AG04450 (cell line): Measurements from ENCODE around the gene ADAMTS4. TPM values are rescaled to one million over a fixed set of nuclear protein-coding genes. Genes with fewer than 3 reads are reported as not detected.

Source experiments
- CTCF ChIA-PET: fragments of 300-600, 350-600 bp; formaldehyde crosslinking; extraction: SDS; loops from one replicate; lab custom pipeline; 2022; ENCODE audit warnings: antibody characterized with exemption, inconsistent platforms; lab: Charles Lee
- POLR2A ChIA-PET: fragments of 350-600 bp; formaldehyde crosslinking; extraction: SDS; loops from one replicate; lab custom pipeline; 2021; ENCODE audit warnings: antibody characterized with exemption, inconsistent platforms; lab: Yijun Ruan, JAX
- DNase-seq: peaks from one replicate; pipeline ENCODE4 v3.0.0-alpha.2; 2011; ENCODE audit warnings: low read depth, low spot score
- H3K27ac ChIP-seq: one replicate; pipeline ENCODE4 v1.5.1; 2012; ENCODE audit warnings: low read depth, low read length, control low read depth
- H3K27me3 ChIP-seq: one replicate; pipeline ENCODE4 v1.6.0; 2012; ENCODE audit warnings: low read length; ENCODE audit not compliant: control insufficient read depth, insufficient read depth
- H3K4me3 ChIP-seq: 2 replicates; pipeline ENCODE4 v1.5.1; 2011; ENCODE audit warnings: mild to moderate bottlenecking, low read depth, low read length, control low read depth
- H3K9me3 ChIP-seq: 2 replicates; pipeline ENCODE4 v1.5.1; 2012; ENCODE audit warnings: low read length; ENCODE audit not compliant: control insufficient read depth, insufficient read depth
- polyA plus RNA-seq: library from polyadenylated mRNA; depleted of rRNA; stranded (reverse); fragments of >200 nt; gene quantifications from 2 replicates; pipeline ENCODE4 v1.2.3, GENCODE V29; 2011
- TF ChIP-seq, protein P1 (sequence below): IDR thresholded peaks from 2 replicates; pipeline ENCODE4 v1.5.1; 2011; ENCODE audit warnings: low read depth, low read length, control low read depth, inconsistent platforms

The ADAMTS4 gene
- polyA plus RNA-seq, 1 experiment, result 0.52 TPM

DNA sequence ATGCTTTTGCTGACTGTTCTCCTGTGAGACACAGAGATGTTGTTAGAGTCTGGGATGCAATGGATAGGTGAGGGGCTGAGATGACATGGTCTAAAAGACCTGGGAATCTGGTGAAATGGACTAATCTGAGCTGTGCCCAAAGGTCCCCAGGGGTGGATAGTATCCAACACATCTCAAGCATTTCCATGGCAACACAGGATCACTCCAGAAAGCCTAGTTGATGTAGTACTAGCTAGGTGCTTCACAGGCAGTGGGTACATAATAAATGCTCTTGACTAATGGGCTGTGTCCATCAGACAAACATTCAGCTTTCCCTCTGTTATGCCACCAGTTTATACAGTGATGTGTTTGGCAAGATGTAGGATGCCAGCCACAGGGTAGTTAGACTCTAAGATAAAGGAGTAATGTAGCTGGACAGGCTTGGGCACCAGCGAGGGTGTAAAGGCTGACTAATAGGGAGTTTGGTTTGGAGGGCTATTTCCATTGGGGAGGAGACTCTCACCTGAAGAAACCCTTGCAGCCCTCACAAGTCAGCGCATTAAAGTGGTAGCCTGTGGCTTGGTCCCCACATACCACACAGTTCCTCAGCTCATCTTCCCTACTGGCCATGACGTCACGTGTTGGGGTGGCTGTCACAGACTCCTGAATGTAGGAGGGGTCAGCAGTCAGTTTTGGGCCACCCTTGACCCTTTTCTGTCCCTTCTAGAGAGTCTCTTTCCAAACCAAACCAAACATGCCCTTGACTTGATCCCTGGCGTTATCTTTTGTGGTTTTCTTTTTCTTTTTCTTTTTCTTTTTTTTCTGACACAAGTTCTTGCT is 37.3 kb upstream of the ADAMTS4 start:
- ChIA-PET POLR2A (no interaction called here), CTCF (interaction anchor here (0.9 to 1.7 kb wide), 3 partner anchors 9 to 146 kb away, joined by 3 to 7 read pairs (median 3); partner anchors contain the start of gene TOMM40L)
- no peak for DNase-seq
- H3K27ac ChIP-seq, result no peak overlapping the region
- peaks cover 12% of the 10 kb centered on the region for H3K27me3 ChIP-seq
- TF ChIP-seq, protein P1, sequence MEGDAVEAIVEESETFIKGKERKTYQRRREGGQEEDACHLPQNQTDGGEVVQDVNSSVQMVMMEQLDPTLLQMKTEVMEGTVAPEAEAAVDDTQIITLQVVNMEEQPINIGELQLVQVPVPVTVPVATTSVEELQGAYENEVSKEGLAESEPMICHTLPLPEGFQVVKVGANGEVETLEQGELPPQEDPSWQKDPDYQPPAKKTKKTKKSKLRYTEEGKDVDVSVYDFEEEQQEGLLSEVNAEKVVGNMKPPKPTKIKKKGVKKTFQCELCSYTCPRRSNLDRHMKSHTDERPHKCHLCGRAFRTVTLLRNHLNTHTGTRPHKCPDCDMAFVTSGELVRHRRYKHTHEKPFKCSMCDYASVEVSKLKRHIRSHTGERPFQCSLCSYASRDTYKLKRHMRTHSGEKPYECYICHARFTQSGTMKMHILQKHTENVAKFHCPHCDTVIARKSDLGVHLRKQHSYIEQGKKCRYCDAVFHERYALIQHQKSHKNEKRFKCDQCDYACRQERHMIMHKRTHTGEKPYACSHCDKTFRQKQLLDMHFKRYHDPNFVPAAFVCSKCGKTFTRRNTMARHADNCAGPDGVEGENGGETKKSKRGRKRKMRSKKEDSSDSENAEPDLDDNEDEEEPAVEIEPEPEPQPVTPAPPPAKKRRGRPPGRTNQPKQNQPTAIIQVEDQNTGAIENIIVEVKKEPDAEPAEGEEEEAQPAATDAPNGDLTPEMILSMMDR, result no peak
- H3K9me3 ChIP-seq, result no peaks in the 10 kb centered on the region
- H3K4me3 ChIP-seq, result no peak overlapping the region

DNA sequence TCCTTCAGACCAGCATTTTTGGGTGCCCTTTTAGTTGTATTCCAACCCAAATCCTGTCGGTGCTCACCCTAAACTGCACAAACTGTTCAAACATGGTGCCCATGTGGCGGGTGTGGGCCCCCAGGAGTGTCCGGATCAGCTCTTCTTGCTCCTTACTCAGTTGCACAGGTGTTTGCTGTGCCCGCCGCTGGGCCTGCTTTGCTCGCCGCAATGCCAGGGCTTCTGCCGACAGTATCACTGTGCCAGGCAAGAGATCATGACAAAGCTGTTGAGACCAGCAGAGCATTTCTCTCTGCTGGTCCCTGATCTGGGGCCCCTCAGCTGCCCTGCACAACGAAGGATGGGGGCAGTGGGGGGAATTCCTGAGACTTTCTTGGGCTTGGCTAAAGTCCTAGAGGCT is 34.2 kb upstream of the ADAMTS4 start:
- Histone ChIP-seq H3K27ac (no peak overlapping the region), H3K9me3 (no peaks in the 10 kb centered on the region), H3K4me3 (no peak overlapping the region), H3K27me3 (peaks cover 6% of the 10 kb centered on the region)
- no peak for DNase-seq
- ChIA-PET CTCF (no interaction called here), POLR2A (no interaction called here)
- TF ChIP-seq, protein P1, result no peak

DNA sequence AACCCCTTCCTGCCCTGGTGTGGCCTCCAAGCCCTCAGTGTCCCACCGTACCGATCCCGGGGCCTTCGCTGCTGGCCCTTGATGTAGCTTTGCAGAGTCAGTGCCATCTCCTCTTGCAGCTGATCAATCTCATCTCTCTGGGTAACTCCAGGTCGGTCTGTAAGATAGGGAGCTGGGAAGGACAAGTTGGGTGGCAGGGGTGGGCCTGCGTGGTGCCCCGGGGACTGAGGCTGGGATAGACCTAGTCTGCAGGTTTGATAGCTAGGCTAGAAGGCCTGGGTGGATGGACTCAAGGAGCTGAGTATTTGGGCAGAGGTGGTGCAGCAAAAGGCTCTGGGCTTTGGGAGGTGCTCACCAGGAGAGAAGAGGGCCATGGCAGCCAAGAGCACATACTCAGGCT is 31.9 kb upstream of the ADAMTS4 start:
- TF ChIP-seq, protein P1, result no peak

DNA sequence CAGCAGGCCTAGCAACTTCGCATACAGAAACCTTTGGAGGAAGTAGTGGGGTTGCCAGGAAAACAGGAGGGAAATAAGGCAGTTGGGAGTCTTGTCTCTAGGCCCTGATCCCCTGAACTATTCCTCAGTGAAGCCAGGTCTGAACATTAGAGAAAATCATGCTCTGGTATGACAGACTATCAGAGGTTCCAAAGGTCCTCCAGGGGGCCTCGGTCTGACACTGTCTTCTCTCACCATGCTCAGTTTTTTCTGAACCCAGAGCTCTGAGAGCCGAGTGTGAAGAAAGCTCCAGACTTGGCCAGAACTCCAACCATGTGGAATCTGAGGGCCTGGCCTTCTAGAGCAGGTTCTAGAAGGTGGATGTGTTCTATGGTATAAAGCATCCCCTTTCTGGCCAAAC is 31.0 kb upstream of the ADAMTS4 start:
- no peak overlapping the region for H3K27ac ChIP-seq
- H3K27me3 ChIP-seq, result peaks cover 4% of the 10 kb centered on the region
- H3K9me3 ChIP-seq, result no peaks in the 10 kb centered on the region
- TF ChIP-seq, protein P1, result no peak
- H3K4me3 ChIP-seq, result no peak overlapping the region
- CTCF ChIA-PET, result interaction anchor here (0.7 to 8.9 kb wide), 9 partner anchors 11 to 154 kb away, joined by 3 to 197 read pairs (median 5); no protein-coding TSS in a partner anchor
- POLR2A ChIA-PET, result no interaction called here
- no peak for DNase-seq

More for the DNA sequence above, 31.9 kb upstream of the ADAMTS4 start:
- no peak for DNase-seq
- ChIA-PET CTCF (interaction anchor here (0.8 to 8.9 kb wide), 8 partner anchors 10 to 153 kb away, joined by 3 to 197 read pairs (median 8); no protein-coding TSS in a partner anchor), POLR2A (no interaction called here)
- H3K4me3 ChIP-seq, result no peak overlapping the region
- peaks cover 4% of the 10 kb centered on the region for H3K27me3 ChIP-seq
- no peaks in the 10 kb centered on the region for H3K9me3 ChIP-seq
- no peak overlapping the region for H3K27ac ChIP-seq

DNA sequence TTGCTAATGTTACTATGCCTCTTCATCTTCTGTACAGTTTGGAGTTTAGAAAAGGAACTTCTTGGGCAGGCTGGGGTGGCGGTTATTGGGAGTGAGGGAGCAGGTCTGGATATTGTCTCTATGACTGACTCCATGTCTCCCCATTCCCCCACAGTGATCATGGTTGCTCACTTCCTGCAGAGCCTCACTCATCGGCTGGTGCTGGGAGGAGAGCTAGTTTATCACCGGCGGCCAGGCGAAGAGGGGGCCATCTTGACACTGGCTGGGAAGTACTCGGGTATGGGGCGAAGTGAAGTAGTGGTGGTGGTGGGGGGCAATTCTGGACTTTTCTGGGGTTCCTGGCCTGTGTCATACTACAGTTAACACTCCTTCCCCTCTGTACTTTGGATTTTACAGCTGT is 29.2 kb upstream of the ADAMTS4 start:
- DNase-seq, result no peak
- Histone ChIP-seq H3K27ac (no peak overlapping the region), H3K4me3 (no peak overlapping the region), H3K27me3 (peaks cover 2% of the 10 kb centered on the region), H3K9me3 (no peaks in the 10 kb centered on the region)
- CTCF ChIA-PET, result interaction anchor here (0.5 to 8.9 kb wide), 22 partner anchors 8 to 161 kb away, joined by 3 to 197 read pairs (median 6); partner anchors contain the start of genes CFAP126, NDUFS2, NR1I3 and PPOX
- TF ChIP-seq, protein P1, result no peak
- POLR2A ChIA-PET, result no interaction called here
